SK-N-SH treated with all-trans-retinoic acid at 6 μM for 48 hours (cell line): ENCODE results near the gene SEZ6L2.

ENCODE experiments used
- ATAC-seq: fragments of 200-7000 bp; cut with Tn5 transposase; 3 replicates; pipeline ENCODE4 v1.9.1; 2020; ENCODE audit warnings: mild to moderate bottlenecking, moderate library complexity
- ARNTL ChIP-seq: fragments of 450-650 bp; formaldehyde crosslinking; IDR thresholded peaks from 2 replicates; pipeline ENCODE4 v1.5.0; 2020; ENCODE audit warnings: low read depth, mild to moderate bottlenecking, moderate library complexity, borderline replicate concordance
- BACH2 ChIP-seq: fragments of 250-450 bp; sonication (Bioruptor Pico); IDR thresholded peaks from 2 replicates; pipeline ENCODE4 v1.9.0; 2021; ENCODE audit warnings: mild to moderate bottlenecking, borderline replicate concordance
- CSDC2 ChIP-seq: fragments of 250-450 bp; sonication (Bioruptor Pico); IDR thresholded peaks from 2 replicates; pipeline ENCODE4 v1.5.0; 2020; ENCODE audit warnings: mild to moderate bottlenecking, moderate library complexity
- ESRRG ChIP-seq: fragments of 250-450 bp; sonication (Bioruptor Pico); IDR thresholded peaks from 2 replicates; pipeline ENCODE4 v1.6.1; 2021; ENCODE audit warnings: mild to moderate bottlenecking
- GLIS3 ChIP-seq: fragments of 250-450 bp; sonication (Bioruptor Pico); IDR thresholded peaks from 2 replicates; pipeline ENCODE4 v1.5.0; 2020; ENCODE audit warnings: mild to moderate bottlenecking, moderate library complexity
- ISL1 ChIP-seq: fragments of 250-450 bp; sonication (Bioruptor Pico); IDR thresholded peaks from 2 replicates; pipeline ENCODE4 v2.1.2; 2022; ENCODE audit warnings: mild to moderate bottlenecking, moderate library complexity
- PATZ1 ChIP-seq: fragments of 250-450 bp; sonication (Bioruptor Pico); IDR thresholded peaks from 2 replicates; pipeline ENCODE4 v1.8.0; 2020; ENCODE audit warnings: mild to moderate bottlenecking, moderate library complexity, borderline replicate concordance
- PPARA ChIP-seq: fragments of 250-450 bp; sonication (Bioruptor Pico); IDR thresholded peaks from 2 replicates; pipeline ENCODE4 v1.5.0; 2020; ENCODE audit warnings: mild to moderate bottlenecking, borderline replicate concordance
- RARB ChIP-seq: fragments of 250-450 bp; sonication (Bioruptor Pico); IDR thresholded peaks from 2 replicates; pipeline ENCODE4 v1.8.0; 2021; ENCODE audit warnings: mild to moderate bottlenecking, moderate library complexity
- SNAI2 ChIP-seq: fragments of 250-450 bp; sonication (Bioruptor Pico); IDR thresholded peaks from 2 replicates; pipeline ENCODE4 v1.5.0; 2020; ENCODE audit warnings: mild to moderate bottlenecking, moderate library complexity
- TCF4 ChIP-seq: fragments of 250-450 bp; sonication (Bioruptor Pico); IDR thresholded peaks from 2 replicates; pipeline ENCODE4 v1.8.0; 2021; ENCODE audit warnings: mild to moderate bottlenecking, moderate library complexity, borderline replicate concordance
- TOX ChIP-seq: fragments of 250-450 bp; sonication (Bioruptor Pico); IDR thresholded peaks from 2 replicates; pipeline ENCODE4 v1.8.0; 2021; ENCODE audit warnings: mild to moderate bottlenecking, moderate library complexity, borderline replicate concordance
- TSHZ2 ChIP-seq: fragments of 250-450 bp; sonication (Bioruptor Pico); IDR thresholded peaks from 2 replicates; pipeline ENCODE4 v1.5.0; 2020; ENCODE audit warnings: mild to moderate bottlenecking, moderate library complexity
- ZNF565 ChIP-seq: fragments of 450-650 bp; formaldehyde crosslinking; conservative IDR thresholded peaks from 2 replicates; pipeline ENCODE4 v1.5.0; 2020; ENCODE audit warnings: low read depth, mild to moderate bottlenecking, moderate library complexity
- ZNF70 ChIP-seq: fragments of 450-650 bp; formaldehyde crosslinking; IDR thresholded peaks from 2 replicates; pipeline ENCODE4 v1.5.0; 2020; ENCODE audit warnings: mild to moderate bottlenecking, moderate library complexity
- ZNF8 ChIP-seq: fragments of 450-650 bp; formaldehyde crosslinking; IDR thresholded peaks from 2 replicates; pipeline ENCODE4 v1.5.0; 2020; ENCODE audit warnings: mild to moderate bottlenecking, moderate library complexity
- TF ChIP-seq, protein P1 (sequence below): fragments of 250-450 bp; sonication (Bioruptor Pico); IDR thresholded peaks from 2 replicates; pipeline ENCODE4 v1.5.1; 2021; ENCODE audit warnings: mild to moderate bottlenecking, moderate library complexity
- TF ChIP-seq, protein P2 (sequence below): fragments of 250-450 bp; sonication (Bioruptor Pico); IDR thresholded peaks from 2 replicates; pipeline ENCODE4 v1.5.1; 2020; ENCODE audit warnings: low read depth, mild to moderate bottlenecking, moderate library complexity

The SEZ6L2 gene

DNA sequence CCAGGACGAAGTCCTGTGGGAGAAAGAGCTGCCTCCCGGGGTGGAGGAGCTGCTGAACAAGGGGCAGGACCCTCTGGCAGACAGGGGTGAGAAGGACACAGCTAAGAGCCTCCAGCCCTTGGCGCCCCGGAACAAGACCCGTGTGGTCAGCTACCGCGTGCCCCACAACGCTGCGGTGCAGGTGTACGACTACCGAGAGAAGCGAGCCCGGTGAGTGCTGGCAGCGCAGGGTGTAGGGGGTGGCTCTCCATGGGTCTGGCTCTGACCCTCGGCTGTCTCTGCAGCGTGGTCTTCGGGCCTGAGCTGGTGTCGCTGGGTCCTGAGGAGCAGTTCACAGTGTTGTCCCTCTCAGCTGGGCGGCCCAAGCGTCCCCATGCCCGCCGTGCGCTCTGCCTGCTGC is 57.7 kb downstream of the SEZ6L2 start:
- no peak for ATAC-seq

DNA sequence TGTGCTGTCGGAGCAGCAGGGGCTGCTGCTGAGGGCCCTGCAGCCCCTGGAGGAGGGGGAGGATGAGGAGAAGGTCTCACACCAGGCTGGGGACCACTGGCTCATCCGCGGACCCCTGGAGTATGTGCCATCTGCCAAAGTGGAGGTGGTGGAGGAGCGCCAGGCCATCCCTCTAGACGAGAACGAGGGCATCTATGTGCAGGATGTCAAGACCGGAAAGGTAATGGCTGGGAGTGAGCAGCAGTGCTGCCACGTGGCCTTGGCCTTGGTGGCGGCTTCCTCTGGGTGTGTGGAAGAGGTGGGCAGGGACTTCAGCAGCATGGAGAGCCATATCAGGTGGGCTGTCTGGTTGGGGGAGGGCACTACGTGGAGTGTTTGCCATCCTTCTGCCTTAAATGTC is 59.1 kb downstream of the SEZ6L2 start:
- ATAC-seq: no peak
- TF ChIP-seq GLIS3: no peak
- TF ChIP-seq BACH2 (CRISPR knock-in tag): no peak
- TF ChIP-seq ISL1 (CRISPR knock-in tag): no peak
- TF ChIP-seq CSDC2: no peak
- no peak for TF ChIP-seq PATZ1
- TF ChIP-seq RARB (CRISPR knock-in tag): no peak
- TF ChIP-seq ESRRG: no peak
- TF ChIP-seq TCF4: no peak
- TF ChIP-seq SNAI2 (CRISPR knock-in tag): no peak
- TF ChIP-seq ZNF8 (CRISPR knock-in tag): no peak
- TF ChIP-seq, protein P1, sequence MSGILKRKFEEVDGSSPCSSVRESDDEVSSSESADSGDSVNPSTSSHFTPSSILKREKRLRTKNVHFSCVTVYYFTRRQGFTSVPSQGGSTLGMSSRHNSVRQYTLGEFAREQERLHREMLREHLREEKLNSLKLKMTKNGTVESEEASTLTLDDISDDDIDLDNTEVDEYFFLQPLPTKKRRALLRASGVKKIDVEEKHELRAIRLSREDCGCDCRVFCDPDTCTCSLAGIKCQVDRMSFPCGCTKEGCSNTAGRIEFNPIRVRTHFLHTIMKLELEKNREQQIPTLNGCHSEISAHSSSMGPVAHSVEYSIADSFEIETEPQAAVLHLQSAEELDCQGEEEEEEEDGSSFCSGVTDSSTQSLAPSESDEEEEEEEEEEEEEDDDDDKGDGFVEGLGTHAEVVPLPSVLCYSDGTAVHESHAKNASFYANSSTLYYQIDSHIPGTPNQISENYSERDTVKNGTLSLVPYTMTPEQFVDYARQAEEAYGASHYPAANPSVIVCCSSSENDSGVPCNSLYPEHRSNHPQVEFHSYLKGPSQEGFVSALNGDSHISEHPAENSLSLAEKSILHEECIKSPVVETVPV (CRISPR knock-in tag): no peak
- TF ChIP-seq ZNF70 (CRISPR knock-in tag): no peak
- no peak for TF ChIP-seq TSHZ2 (CRISPR knock-in tag)
- TF ChIP-seq, protein P2, sequence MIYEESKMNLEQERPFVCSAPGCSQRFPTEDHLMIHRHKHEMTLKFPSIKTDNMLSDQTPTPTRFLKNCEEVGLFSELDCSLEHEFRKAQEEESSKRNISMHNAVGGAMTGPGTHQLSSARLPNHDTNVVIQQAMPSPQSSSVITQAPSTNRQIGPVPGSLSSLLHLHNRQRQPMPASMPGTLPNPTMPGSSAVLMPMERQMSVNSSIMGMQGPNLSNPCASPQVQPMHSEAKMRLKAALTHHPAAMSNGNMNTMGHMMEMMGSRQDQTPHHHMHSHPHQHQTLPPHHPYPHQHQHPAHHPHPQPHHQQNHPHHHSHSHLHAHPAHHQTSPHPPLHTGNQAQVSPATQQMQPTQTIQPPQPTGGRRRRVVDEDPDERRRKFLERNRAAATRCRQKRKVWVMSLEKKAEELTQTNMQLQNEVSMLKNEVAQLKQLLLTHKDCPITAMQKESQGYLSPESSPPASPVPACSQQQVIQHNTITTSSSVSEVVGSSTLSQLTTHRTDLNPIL (CRISPR knock-in tag): no peak
- TF ChIP-seq, all 23 proteins: peak for 0

More for the DNA sequence above, 57.7 kb downstream of the SEZ6L2 start:
- TF ChIP-seq ZNF8 (CRISPR knock-in tag) (no peak), PATZ1 (no peak), TSHZ2 (CRISPR knock-in tag) (no peak)
- TF ChIP-seq, all 23 proteins: peak for 0

GRCh38 chr16:29839822-29840221 is 59.5 kb downstream of the SEZ6L2 start:
- TF ChIP-seq, protein P1 (CRISPR knock-in tag): no peak
- no peak for TF ChIP-seq ARNTL (CRISPR knock-in tag)
- TF ChIP-seq TOX (CRISPR knock-in tag): no peak
- TF ChIP-seq, protein P2 (CRISPR knock-in tag): no peak
- TF ChIP-seq TSHZ2 (CRISPR knock-in tag): no peak
- TF ChIP-seq ZNF565 (CRISPR knock-in tag): no peak
- no peak for TF ChIP-seq ZNF70 (CRISPR knock-in tag)
- TF ChIP-seq PPARA (CRISPR knock-in tag): no peak
- no peak for TF ChIP-seq SNAI2 (CRISPR knock-in tag)
- ATAC-seq: no peak
